SK-N-SH (cell line): ENCODE measurements around the gene NAV2.

Experiments
- CTCF ChIP-seq: fragments of 200-600 bp; sonication (generic); IDR thresholded peaks from 2 replicates; pipeline ENCODE4 v1.6.1; 2017; ENCODE audit warnings: antibody characterized with exemption, mild to moderate bottlenecking, moderate library complexity
- EP300 ChIP-seq, 2 experiments: IDR thresholded peaks; 2 replicates each; pipeline versions ENCODE4 v1.4.0 to v1.6.1; 2012; ENCODE audit warnings: borderline replicate concordance in 1 of 2, low read depth in 1 of 2, low read length in 1 of 2
- GATA2 ChIP-seq: sonication (generic); formaldehyde crosslinking; IDR thresholded peaks from 2 replicates; pipeline ENCODE4 v1.5.0; 2020; ENCODE audit warnings: mild to moderate bottlenecking, missing genetic modification reagents
- JUND ChIP-seq: IDR thresholded peaks from 2 replicates; pipeline ENCODE4 v1.4.0; 2012
- NRF1 ChIP-seq: IDR thresholded peaks from 2 replicates; pipeline ENCODE4 v1.6.1; 2012; ENCODE audit warnings: low read depth, mild to moderate bottlenecking, low read length
- POLR2AphosphoS5 ChIP-seq: IDR thresholded peaks from 2 replicates; pipeline ENCODE4 v1.6.1; 2012; ENCODE audit warnings: low read depth, low read length
- SIN3A ChIP-seq: IDR thresholded peaks from 2 replicates; pipeline ENCODE4 v1.6.1; 2012; ENCODE audit warnings: low read depth, mild to moderate bottlenecking, low read length, moderate library complexity, borderline replicate concordance
- TEAD4 ChIP-seq: IDR thresholded peaks from 2 replicates; pipeline ENCODE4 v1.4.0; 2012; ENCODE audit warnings: mild to moderate bottlenecking, borderline replicate concordance; ENCODE audit not compliant: insufficient read depth
- YY1 ChIP-seq: IDR thresholded peaks from 2 replicates; pipeline ENCODE4 v1.4.0; 2012; ENCODE audit warnings: low read depth, mild to moderate bottlenecking
- TF ChIP-seq, protein P1 (sequence below): IDR thresholded peaks from 2 replicates; pipeline ENCODE4 v1.6.1; 2012; ENCODE audit warnings: mild to moderate bottlenecking, low read depth, low read length, moderate library complexity

DNA sequence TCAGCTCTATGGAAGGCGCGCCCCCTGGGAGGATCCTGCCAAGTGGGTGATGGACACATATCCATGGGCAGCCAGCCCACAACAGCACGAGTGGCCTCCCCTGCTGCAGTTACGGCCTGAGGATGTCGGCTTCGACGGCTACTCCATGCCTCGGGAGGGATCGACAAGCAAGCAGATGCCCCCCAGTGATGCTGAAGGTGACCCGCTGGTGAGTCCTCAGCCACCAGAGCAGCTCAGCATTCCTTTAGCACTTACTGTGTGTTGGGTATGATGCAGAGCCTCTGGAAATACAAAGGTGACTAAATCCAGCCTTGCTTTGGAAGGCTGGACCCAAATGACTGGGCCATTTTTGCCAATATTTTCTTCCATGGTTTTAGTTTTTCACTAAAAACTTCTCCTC lies 402.0 kb downstream of the NAV2 start:
- no peak for TF ChIP-seq CTCF
- TF ChIP-seq YY1, result no peak
- TF ChIP-seq GATA2 (CRISPR knock-in tag), result no peak
- TF ChIP-seq SIN3A, result no peak
- TF ChIP-seq, protein P1, sequence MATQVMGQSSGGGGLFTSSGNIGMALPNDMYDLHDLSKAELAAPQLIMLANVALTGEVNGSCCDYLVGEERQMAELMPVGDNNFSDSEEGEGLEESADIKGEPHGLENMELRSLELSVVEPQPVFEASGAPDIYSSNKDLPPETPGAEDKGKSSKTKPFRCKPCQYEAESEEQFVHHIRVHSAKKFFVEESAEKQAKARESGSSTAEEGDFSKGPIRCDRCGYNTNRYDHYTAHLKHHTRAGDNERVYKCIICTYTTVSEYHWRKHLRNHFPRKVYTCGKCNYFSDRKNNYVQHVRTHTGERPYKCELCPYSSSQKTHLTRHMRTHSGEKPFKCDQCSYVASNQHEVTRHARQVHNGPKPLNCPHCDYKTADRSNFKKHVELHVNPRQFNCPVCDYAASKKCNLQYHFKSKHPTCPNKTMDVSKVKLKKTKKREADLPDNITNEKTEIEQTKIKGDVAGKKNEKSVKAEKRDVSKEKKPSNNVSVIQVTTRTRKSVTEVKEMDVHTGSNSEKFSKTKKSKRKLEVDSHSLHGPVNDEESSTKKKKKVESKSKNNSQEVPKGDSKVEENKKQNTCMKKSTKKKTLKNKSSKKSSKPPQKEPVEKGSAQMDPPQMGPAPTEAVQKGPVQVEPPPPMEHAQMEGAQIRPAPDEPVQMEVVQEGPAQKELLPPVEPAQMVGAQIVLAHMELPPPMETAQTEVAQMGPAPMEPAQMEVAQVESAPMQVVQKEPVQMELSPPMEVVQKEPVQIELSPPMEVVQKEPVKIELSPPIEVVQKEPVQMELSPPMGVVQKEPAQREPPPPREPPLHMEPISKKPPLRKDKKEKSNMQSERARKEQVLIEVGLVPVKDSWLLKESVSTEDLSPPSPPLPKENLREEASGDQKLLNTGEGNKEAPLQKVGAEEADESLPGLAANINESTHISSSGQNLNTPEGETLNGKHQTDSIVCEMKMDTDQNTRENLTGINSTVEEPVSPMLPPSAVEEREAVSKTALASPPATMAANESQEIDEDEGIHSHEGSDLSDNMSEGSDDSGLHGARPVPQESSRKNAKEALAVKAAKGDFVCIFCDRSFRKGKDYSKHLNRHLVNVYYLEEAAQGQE, result no peak
- TF ChIP-seq JUND, result no peak
- no peak for TF ChIP-seq EP300 (IDR thresholded peaks at IDR 0.05; ENCODE audit: borderline replicate concordance in 1 of 2, low read depth in 1 of 2, low read length in 1 of 2)
- no peak for TF ChIP-seq TEAD4
- no peak for TF ChIP-seq POLR2AphosphoS5
- no peak for TF ChIP-seq NRF1
